ENCODE measurements around the gene FSD1.

Gene FSD1

GRCh38 chr19:4294389-4294788, 10.0 kb upstream of the FSD1 start:
- H3K27ac Mint-ChIP-seq (ENCODE audit: low read depth) = no peak overlapping the region
- ATAC-seq (replicated peaks; ENCODE audit: extremely low read depth, poor library complexity, severe bottlenecking) (no peak), DNase-seq (ENCODE audit: low spot score in 2 of 2) (no peak)
- H3K27me3 Mint-ChIP-seq = no peaks in the 10 kb centered on the region
- no peak overlapping the region for H3K4me3 Mint-ChIP-seq
- H3K36me3 Mint-ChIP-seq (ENCODE audit: insufficient read depth) = no peaks in the 10 kb centered on the region
- H3K9me3 Mint-ChIP-seq = no peaks in the 10 kb centered on the region
- no peaks in the 10 kb centered on the region for H3K4me1 Mint-ChIP-seq

- no peak overlapping the region for H3K27ac Mint-ChIP-seq (ENCODE audit: low read depth)
- no peak for DNase-seq (ENCODE audit: low spot score in 2 of 2)
Measured at GRCh38 chr19:4295972-4296771, 8.2 kb upstream of the FSD1 start.

GRCh38 chr19:4297901-4298809, 6.2 kb upstream of the FSD1 start:
- no peak overlapping the region for H3K4me3 Mint-ChIP-seq
- no peaks in the 10 kb centered on the region for H3K4me1 Mint-ChIP-seq
- peaks cover 4% of the 10 kb centered on the region for H3K36me3 Mint-ChIP-seq (ENCODE audit: insufficient read depth)
- H3K27me3 Mint-ChIP-seq = peaks cover 13% of the 10 kb centered on the region
- no peaks in the 10 kb centered on the region for H3K9me3 Mint-ChIP-seq
- no peak overlapping the region for H3K27ac Mint-ChIP-seq (ENCODE audit: low read depth)
- ATAC-seq (replicated peaks; ENCODE audit: extremely low read depth, poor library complexity, severe bottlenecking) (no peak), DNase-seq (ENCODE audit: low spot score in 2 of 2) (no peak)

More at GRCh38 chr19:4295972-4296771, 8.2 kb upstream of the FSD1 start:
- Mint-ChIP-seq H3K4me1 (no peaks in the 10 kb centered on the region), H3K4me3 (no peak overlapping the region), H3K36me3 (ENCODE audit: insufficient read depth) (no peaks in the 10 kb centered on the region), H3K9me3 (no peaks in the 10 kb centered on the region), H3K27me3 (peaks cover under 1% of the 10 kb centered on the region)
- ATAC-seq (replicated peaks; ENCODE audit: extremely low read depth, poor library complexity, severe bottlenecking) = no peak

GRCh38 chr19:4298810-4299550, 5.4 kb upstream of the FSD1 start:
- no peak overlapping the region for H3K27ac Mint-ChIP-seq (ENCODE audit: low read depth)
- no peaks in the 10 kb centered on the region for H3K9me3 Mint-ChIP-seq

GRCh38 chr19:4300589-4300988, 3.8 kb upstream of the FSD1 start:
- ATAC-seq (replicated peaks; ENCODE audit: extremely low read depth, poor library complexity, severe bottlenecking) (no peak), DNase-seq (ENCODE audit: low spot score in 2 of 2) (no peak)
- H3K36me3 Mint-ChIP-seq (ENCODE audit: insufficient read depth) = peaks cover 6% of the 10 kb centered on the region
- H3K27ac Mint-ChIP-seq (ENCODE audit: low read depth) = no peak overlapping the region
- no peaks in the 10 kb centered on the region for H3K9me3 Mint-ChIP-seq
- H3K4me3 Mint-ChIP-seq = no peak overlapping the region
- H3K27me3 Mint-ChIP-seq = peaks cover 29% of the 10 kb centered on the region
- peaks cover 12% of the 10 kb centered on the region for H3K4me1 Mint-ChIP-seq

More at GRCh38 chr19:4298810-4299550, 5.4 kb upstream of the FSD1 start:
- H3K4me1 Mint-ChIP-seq = peaks cover 3% of the 10 kb centered on the region
- peaks cover 5% of the 10 kb centered on the region for H3K36me3 Mint-ChIP-seq (ENCODE audit: insufficient read depth)
- ATAC-seq (replicated peaks; ENCODE audit: extremely low read depth, poor library complexity, severe bottlenecking) (no peak), DNase-seq (ENCODE audit: low spot score in 2 of 2) (no peak)
- H3K4me3 Mint-ChIP-seq = no peak overlapping the region
- H3K27me3 Mint-ChIP-seq = peaks cover 18% of the 10 kb centered on the region

- Mint-ChIP-seq H3K27me3 (peaks cover 40% of the 10 kb centered on the region), H3K4me3 (peak overlapping the region; percentile 42), H3K9me3 (no peaks in the 10 kb centered on the region), H3K4me1 (peaks cover 12% of the 10 kb centered on the region), H3K36me3 (ENCODE audit: insufficient read depth) (peaks cover 6% of the 10 kb centered on the region), H3K27ac (ENCODE audit: low read depth) (no peak overlapping the region)
- DNase-seq (ENCODE audit: low spot score in 2 of 2) (no peak), ATAC-seq (replicated peaks; ENCODE audit: extremely low read depth, poor library complexity, severe bottlenecking) (no peak)
Measured at GRCh38 chr19:4301590-4302242, 2.7 kb upstream of the FSD1 start.

- Mint-ChIP-seq H3K27me3 (peaks cover 45% of the 10 kb centered on the region), H3K27ac (ENCODE audit: low read depth) (no peak within 1 kb of the TSS), H3K4me3 (peak within 1 kb of the TSS; percentile 42), H3K9me3 (no peaks in the 10 kb centered on the region), H3K36me3 (ENCODE audit: insufficient read depth) (peaks cover 6% of the 10 kb centered on the region), H3K4me1 (peaks cover 12% of the 10 kb centered on the region)
- ATAC-seq (replicated peaks; ENCODE audit: extremely low read depth, poor library complexity, severe bottlenecking) = no peak
- no peak for DNase-seq (ENCODE audit: low spot score in 2 of 2)
Measured at GRCh38 chr19:4302243-4302640, 2.2 kb upstream of the FSD1 start, which contains the start of gene TMIGD2. TMIGD2 (minus strand) TSS chr19:4302389; CDS start chr19:4302385, 4 bp downstream.

- peaks cover 45% of the 10 kb centered on the region for H3K27me3 Mint-ChIP-seq
- H3K36me3 Mint-ChIP-seq (ENCODE audit: insufficient read depth) = peaks cover 6% of the 10 kb centered on the region
- ATAC-seq (replicated peaks; ENCODE audit: extremely low read depth, poor library complexity, severe bottlenecking) = no peak
- no peaks in the 10 kb centered on the region for H3K9me3 Mint-ChIP-seq
- H3K27ac Mint-ChIP-seq (ENCODE audit: low read depth) = no peak overlapping the region
- H3K4me1 Mint-ChIP-seq = peaks cover 12% of the 10 kb centered on the region
- H3K4me3 Mint-ChIP-seq = peak overlapping the region; percentile 20
- no peak for DNase-seq (ENCODE audit: low spot score in 2 of 2)
Measured at GRCh38 chr19:4303819-4304537, 420 bp upstream of the FSD1 start.

GRCh38 chr19:4305257-4305612, 837 bp downstream of the FSD1 start:
- ATAC-seq (replicated peaks; ENCODE audit: extremely low read depth, poor library complexity, severe bottlenecking) = no peak
- peak overlapping the region; percentile 50 for H3K4me3 Mint-ChIP-seq
- no peaks in the 10 kb centered on the region for H3K9me3 Mint-ChIP-seq
- DNase-seq (ENCODE audit: low spot score in 2 of 2) = no peak
- no peak overlapping the region for H3K27ac Mint-ChIP-seq (ENCODE audit: low read depth)
- H3K27me3 Mint-ChIP-seq = peaks cover 45% of the 10 kb centered on the region
- peaks cover 6% of the 10 kb centered on the region for H3K36me3 Mint-ChIP-seq (ENCODE audit: insufficient read depth)
- peaks cover 12% of the 10 kb centered on the region for H3K4me1 Mint-ChIP-seq

GRCh38 chr19:4305659-4306058, 1.3 kb downstream of the FSD1 start:
- peaks cover 6% of the 10 kb centered on the region for H3K36me3 Mint-ChIP-seq (ENCODE audit: insufficient read depth)
- H3K9me3 Mint-ChIP-seq = no peaks in the 10 kb centered on the region
- DNase-seq (ENCODE audit: low spot score in 2 of 2) (no peak), ATAC-seq (replicated peaks; ENCODE audit: extremely low read depth, poor library complexity, severe bottlenecking) (no peak)
- H3K4me3 Mint-ChIP-seq = peak overlapping the region; percentile 50
- no peak overlapping the region for H3K27ac Mint-ChIP-seq (ENCODE audit: low read depth)
- peaks cover 45% of the 10 kb centered on the region for H3K27me3 Mint-ChIP-seq
- peaks cover 12% of the 10 kb centered on the region for H3K4me1 Mint-ChIP-seq

- Mint-ChIP-seq H3K36me3 (ENCODE audit: insufficient read depth) (no peaks in the 10 kb centered on the region), H3K27ac (ENCODE audit: low read depth) (no peak overlapping the region), H3K4me3 (no peak overlapping the region), H3K27me3 (peaks cover 17% of the 10 kb centered on the region), H3K4me1 (peaks cover under 1% of the 10 kb centered on the region), H3K9me3 (no peaks in the 10 kb centered on the region)
- ATAC-seq (replicated peaks; ENCODE audit: extremely low read depth, poor library complexity, severe bottlenecking) (no peak), DNase-seq (ENCODE audit: low spot score in 2 of 2) (no peak)
Measured at GRCh38 chr19:4310247-4311121, 6.1 kb downstream of the FSD1 start.
